Smooth muscle cell (in vitro differentiated cells): Measurements from ENCODE around the gene CCNA2. TPM values are rescaled to one million over a fixed set of nuclear protein-coding genes. Genes with fewer than 3 reads are reported as not detected.

Experiments used
- polyA plus RNA-seq: library from polyadenylated mRNA; unstranded; fragments of >200 nt; fragmentation: Nextera tagmentation; extraction: Ambion mirVana; gene quantifications from 2 replicates; pipeline ENCODE4 v1.2.1, GENCODE V29; 2016
- total RNA-seq: library from RNA; depleted of rRNA; stranded (reverse); fragments of >200 nt; gene quantifications from 2 replicates; pipeline ENCODE4 v1.2.3, GENCODE V29; 2014

Gene CCNA2
- total and polyA plus RNA-seq, 2 experiments from 2014 or later: 13.0 to 21.4 TPM

Other genes with a start within 250 kb of the CCNA2 start
- 481 and 521 TPM in 2 replicates for gene ANXA5, start 126.9 kb downstream of the CCNA2 start, total RNA-seq
- gene ANXA5, start 126.9 kb downstream of the CCNA2 start, polyA plus RNA-seq: 586 and 597 TPM in 2 replicates
- not detected in 2 replicates for gene SMIM43, start 58.7 kb downstream of the CCNA2 start, total RNA-seq
- not detected in 2 replicates for gene SMIM43, start 58.7 kb downstream of the CCNA2 start, polyA plus RNA-seq
- 45.1 and 56.2 TPM in 2 replicates for gene EXOSC9, start 22.6 kb downstream of the CCNA2 start, total RNA-seq
- 27.6 and 31.8 TPM in 2 replicates for gene EXOSC9, start 22.6 kb downstream of the CCNA2 start, polyA plus RNA-seq
- gene BBS7, start 46.6 kb upstream of the CCNA2 start, total RNA-seq: 16.7 and 26.4 TPM in 2 replicates
- gene BBS7, start 46.6 kb upstream of the CCNA2 start, polyA plus RNA-seq: 17.7 and 19.2 TPM in 2 replicates
- 0.36 and 1.3 TPM in 2 replicates for gene TRPC3, start 128.2 kb upstream of the CCNA2 start, total RNA-seq
- 0.17 TPM in 1 of 2 replicates, not detected in the other for gene TRPC3, start 128.2 kb upstream of the CCNA2 start, polyA plus RNA-seq